PC-9 (cell line): ENCODE measurements around the gene DEFB124. TPM values are rescaled to one million over a fixed set of nuclear protein-coding genes. Genes with fewer than 3 reads are reported as not detected.

Experiments
- BruUV-seq: library from RNA; stranded (reverse); fragments of 400-500 nt; replicated peaks from 2 replicates; lab custom pipeline; 2021; lab: Mats Ljungman, UMichigan
- CTCF ChIA-PET: fragments of 300-600 bp; sonication (Branson Sonifier 250); formaldehyde crosslinking; loops from one replicate; lab custom pipeline; 2022; ENCODE audit warnings: antibody characterized with exemption; lab: Charles Lee
- POLR2A ChIA-PET: fragments of 300-600 bp; sonication (Branson Sonifier 250); formaldehyde crosslinking; loops from one replicate; lab custom pipeline; 2022; ENCODE audit warnings: antibody characterized with exemption; ENCODE audit not compliant: unreplicated experiment; lab: Charles Lee
- DNase-seq, 2 experiments: peaks; one replicate each; pipeline versions ENCODE4 v3.0.0 to v3.0.0-alpha.2; 2015 to 2022; ENCODE audit warnings: mixed read lengths in 1 of 2
- H2AFZ ChIP-seq: fragments of 200-600 bp; sonication (generic); 2 replicates; pipeline ENCODE4 v1.8.1; 2017; ENCODE audit warnings: antibody characterized with exemption
- H3F3A ChIP-seq: fragments of 200-600 bp; sonication (generic); 2 replicates; pipeline ENCODE4 v1.8.1; 2017; ENCODE audit warnings: antibody characterized with exemption, mild to moderate bottlenecking, low read depth; ENCODE audit not compliant: insufficient read depth
- H3K27ac ChIP-seq: fragments of 200-600 bp; sonication (generic); 2 replicates; pipeline ENCODE4 v1.6.1; 2016; ENCODE audit warnings: mixed run types
- H3K27me3 ChIP-seq: fragments of 200-600 bp; sonication (generic); 2 replicates; pipeline ENCODE4 v1.6.1; 2016; ENCODE audit warnings: low read depth, mixed run types; ENCODE audit not compliant: insufficient read depth
- H3K36me3 ChIP-seq: fragments of 200-600 bp; sonication (generic); 2 replicates; pipeline ENCODE4 v1.6.1; 2016; ENCODE audit warnings: low read depth, mixed run types
- H3K4me1 ChIP-seq: fragments of 200-600 bp; sonication (generic); replicated peaks from 2 replicates; pipeline ENCODE4 v1.6.1; 2016; ENCODE audit warnings: mixed run types; ENCODE audit not compliant: insufficient read depth
- H3K4me2 ChIP-seq: fragments of 200-600 bp; sonication (generic); 2 replicates; pipeline ENCODE4 v1.6.1; 2017; ENCODE audit warnings: mixed run types
- H3K4me3 ChIP-seq: fragments of 200-600 bp; sonication (generic); 2 replicates; pipeline ENCODE4 v1.6.1; 2016; ENCODE audit warnings: mixed run types
- H3K79me2 ChIP-seq: fragments of 200-600 bp; sonication (generic); 2 replicates; pipeline ENCODE4 v1.6.1; 2017; ENCODE audit warnings: low read depth, mixed run types
- H3K9me2 ChIP-seq: fragments of 200-600 bp; sonication (generic); 2 replicates; pipeline ENCODE4 v1.8.1; 2017; ENCODE audit warnings: mild to moderate bottlenecking; ENCODE audit not compliant: insufficient read depth
- H3K9me3 ChIP-seq: fragments of 200-600 bp; sonication (generic); 2 replicates; pipeline ENCODE4 v1.8.1; 2016; ENCODE audit warnings: low read depth; ENCODE audit not compliant: insufficient read depth
- H4K20me1 ChIP-seq: fragments of 200-600 bp; sonication (generic); 2 replicates; pipeline ENCODE4 v1.8.1; 2017; ENCODE audit not compliant: insufficient read depth
- EZH2 ChIP-seq: fragments of 200-600 bp; sonication (generic); IDR thresholded peaks from 2 replicates; pipeline ENCODE4 v1.8.0; 2017; ENCODE audit warnings: antibody characterized with exemption, low read depth
- intact Hi-C: fragments of 100-400 bp; cut with micrococcal nuclease; formaldehyde crosslinking; loops from one replicate; pipeline ENCODE4 v1.10.0; 2022; ENCODE audit not compliant: unreplicated experiment
- total RNA-seq: library from RNA; stranded (reverse); gene quantifications from 2 replicates; pipeline ENCODE4 v1.2.3, GENCODE V29; 2021
- TF ChIP-seq, protein P1 (sequence below): fragments of 200-600 bp; sonication (generic); conservative IDR thresholded peaks from 2 replicates; pipeline ENCODE4 v1.6.1; 2017; ENCODE audit warnings: mixed run types, antibody characterized with exemption, mild to moderate bottlenecking, moderate library complexity

Gene DEFB124
- total RNA-seq, 1 experiment from 2014 or later, result not detected

GRCh38 chr20:31488115-31488514, 13.2 kb upstream of the DEFB124 start:
- CTCF ChIA-PET, result no interaction called here

DNA sequence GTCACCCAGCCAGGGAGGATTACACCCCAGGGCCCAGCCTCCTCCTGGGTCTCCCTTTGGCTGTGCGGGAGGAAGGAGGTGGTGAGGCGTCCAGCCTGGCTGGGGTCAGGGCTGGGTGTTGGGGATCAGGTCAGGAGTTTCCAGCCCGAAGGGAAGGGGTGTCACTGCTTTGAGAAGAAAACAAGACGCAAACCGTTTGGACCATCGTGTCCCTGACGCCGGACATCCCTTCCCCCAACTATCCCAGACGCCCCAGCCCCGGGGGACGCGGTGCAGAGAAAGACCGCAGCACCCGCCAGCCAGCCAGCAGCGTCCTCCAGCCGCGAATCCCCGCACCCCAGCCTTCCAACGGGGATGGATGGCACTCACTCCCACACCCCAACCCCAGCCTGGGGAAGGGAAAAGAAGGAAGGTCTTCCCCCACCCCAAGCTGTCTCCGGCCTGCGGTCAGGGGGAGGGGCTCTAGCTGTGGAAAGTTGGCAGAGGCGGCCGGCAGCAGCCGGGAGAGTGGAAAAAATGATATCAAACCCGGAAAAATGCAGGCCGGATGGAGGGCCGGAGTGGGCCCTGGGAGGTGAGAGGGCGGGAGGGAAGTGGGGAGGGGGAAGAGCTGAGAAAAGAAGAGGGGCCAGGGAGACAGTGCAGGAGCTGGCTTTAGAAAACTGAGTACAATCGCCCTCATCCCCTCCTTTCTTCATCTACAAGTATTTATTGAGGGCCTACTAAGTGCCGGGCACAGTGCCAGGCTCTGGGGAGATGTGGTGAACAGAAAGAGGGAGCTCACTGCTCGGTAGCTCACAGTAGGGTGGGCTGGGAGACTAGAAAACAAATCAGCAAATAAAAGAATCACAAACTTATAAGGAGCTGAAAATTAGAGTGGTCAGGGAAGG, 10.8 kb upstream of the DEFB124 start:
- H2AFZ ChIP-seq, result no peak overlapping the region
- TF ChIP-seq, protein P1, sequence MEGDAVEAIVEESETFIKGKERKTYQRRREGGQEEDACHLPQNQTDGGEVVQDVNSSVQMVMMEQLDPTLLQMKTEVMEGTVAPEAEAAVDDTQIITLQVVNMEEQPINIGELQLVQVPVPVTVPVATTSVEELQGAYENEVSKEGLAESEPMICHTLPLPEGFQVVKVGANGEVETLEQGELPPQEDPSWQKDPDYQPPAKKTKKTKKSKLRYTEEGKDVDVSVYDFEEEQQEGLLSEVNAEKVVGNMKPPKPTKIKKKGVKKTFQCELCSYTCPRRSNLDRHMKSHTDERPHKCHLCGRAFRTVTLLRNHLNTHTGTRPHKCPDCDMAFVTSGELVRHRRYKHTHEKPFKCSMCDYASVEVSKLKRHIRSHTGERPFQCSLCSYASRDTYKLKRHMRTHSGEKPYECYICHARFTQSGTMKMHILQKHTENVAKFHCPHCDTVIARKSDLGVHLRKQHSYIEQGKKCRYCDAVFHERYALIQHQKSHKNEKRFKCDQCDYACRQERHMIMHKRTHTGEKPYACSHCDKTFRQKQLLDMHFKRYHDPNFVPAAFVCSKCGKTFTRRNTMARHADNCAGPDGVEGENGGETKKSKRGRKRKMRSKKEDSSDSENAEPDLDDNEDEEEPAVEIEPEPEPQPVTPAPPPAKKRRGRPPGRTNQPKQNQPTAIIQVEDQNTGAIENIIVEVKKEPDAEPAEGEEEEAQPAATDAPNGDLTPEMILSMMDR, result no peak
- TF ChIP-seq EZH2, result no peak
- intact Hi-C loops, result no loop called here
- no peaks in the 10 kb centered on the region for H3F3A ChIP-seq
- no peaks in the 10 kb centered on the region for H3K4me1 ChIP-seq
- no peak overlapping the region for H3K4me2 ChIP-seq
- no TSS peak for BruUV-seq
- no peak overlapping the region for H3K4me3 ChIP-seq
- no peaks in the 10 kb centered on the region for H4K20me1 ChIP-seq
- no peaks in the 10 kb centered on the region for H3K9me3 ChIP-seq
- no peaks in the 10 kb centered on the region for H3K36me3 ChIP-seq
- ChIA-PET POLR2A (interaction anchor here (0.6 kb wide), 1 partner anchor 60 kb away, joined by 13 read pairs; no protein-coding TSS in a partner anchor), CTCF (interaction anchor here (0.6 kb wide), 1 partner anchor 328 kb away, joined by 6 read pairs; no protein-coding TSS in a partner anchor)
- DNase-seq, result no peak
- no peaks in the 10 kb centered on the region for H3K9me2 ChIP-seq
- no peaks in the 10 kb centered on the region for H3K79me2 ChIP-seq
- no peaks in the 10 kb centered on the region for H3K27me3 ChIP-seq
- H3K27ac ChIP-seq, result no peak overlapping the region

More at GRCh38 chr20:31488115-31488514, 13.2 kb upstream of the DEFB124 start:
- POLR2A ChIA-PET, result no interaction called here
- no peaks in the 10 kb centered on the region for H3K79me2 ChIP-seq
- no peak overlapping the region for H3K4me2 ChIP-seq
- no peaks in the 10 kb centered on the region for H3K4me1 ChIP-seq
- no peak for DNase-seq
- H4K20me1 ChIP-seq, result no peaks in the 10 kb centered on the region
- H3K4me3 ChIP-seq, result no peak overlapping the region
- H3F3A ChIP-seq, result no peaks in the 10 kb centered on the region
- H3K27ac ChIP-seq, result no peak overlapping the region
- TF ChIP-seq, protein P1, result no peak
- TF ChIP-seq EZH2, result no peak
- H3K9me3 ChIP-seq, result no peaks in the 10 kb centered on the region
- no peak overlapping the region for H2AFZ ChIP-seq
- intact Hi-C loops, result no loop called here
- no peaks in the 10 kb centered on the region for H3K9me2 ChIP-seq
- no peaks in the 10 kb centered on the region for H3K36me3 ChIP-seq
- no TSS peak for BruUV-seq
- H3K27me3 ChIP-seq, result no peaks in the 10 kb centered on the region

- Histone ChIP-seq H3F3A (no peaks in the 10 kb centered on the region), H3K4me2 (no peak overlapping the region), H3K9me3 (no peaks in the 10 kb centered on the region), H3K79me2 (no peaks in the 10 kb centered on the region), H3K36me3 (no peaks in the 10 kb centered on the region), H4K20me1 (no peaks in the 10 kb centered on the region), H3K27me3 (no peaks in the 10 kb centered on the region; the same call in 1 of the 2 replicates), H2AFZ (no peak overlapping the region), H3K27ac (no peak overlapping the region), H3K9me2 (no peaks in the 10 kb centered on the region), H3K4me3 (no peak overlapping the region), H3K4me1 (no peaks in the 10 kb centered on the region)
- POLR2A ChIA-PET, result no interaction called here
- no peak for DNase-seq
- no TSS peak for BruUV-seq
- intact Hi-C loops, result no loop called here
- TF ChIP-seq EZH2, result no peak
- TF ChIP-seq, protein P1, result no peak
- CTCF ChIA-PET, result no interaction called here
Measured at GRCh38 chr20:31484001-31484400, 9.1 kb upstream of the DEFB124 start.
